Chondrocyte (in vitro differentiated cells): Measurements from ENCODE around the gene FFAR2. TPM values are rescaled to one million over a fixed set of nuclear protein-coding genes. Genes with fewer than 3 reads are reported as not detected.
"Not testable (repeated sequence)": the region's sequence is repeated elsewhere in the genome, so short reads cannot be mapped to it uniquely, and the experiment has no call there.

ENCODE experiments used
- DNase-seq: peaks from one replicate; pipeline ENCODE4 v3.0.0; 2021; ENCODE audit warnings: mixed read lengths, low spot score
- H3K27ac Mint-ChIP-seq: one replicate; pipeline ENCODE4 v1.8.0; 2021; ENCODE audit warnings: mild to moderate bottlenecking, moderate library complexity, mixed read lengths; ENCODE audit not compliant: unreplicated experiment
- H3K27me3 Mint-ChIP-seq: 2 replicates; pipeline ENCODE4 v1.8.0; 2021; ENCODE audit warnings: low read depth, mixed read lengths
- H3K36me3 Mint-ChIP-seq: 2 replicates; pipeline ENCODE4 v1.8.0; 2021; ENCODE audit warnings: low read depth, mixed read lengths
- H3K4me1 Mint-ChIP-seq: 2 replicates; pipeline ENCODE4 v1.8.0; 2021; ENCODE audit warnings: low read depth, mild to moderate bottlenecking, mixed read lengths
- H3K4me3 Mint-ChIP-seq: one replicate; pipeline ENCODE4 v1.8.0; 2021; ENCODE audit warnings: mild to moderate bottlenecking, moderate library complexity, mixed read lengths; ENCODE audit not compliant: unreplicated experiment
- H3K9me3 Mint-ChIP-seq: 2 replicates; pipeline ENCODE4 v1.8.0; 2021; ENCODE audit warnings: low read depth, mixed read lengths
- CTCF ChIP-seq: fragments of 200-600 bp; sonication (generic); IDR thresholded peaks from 2 replicates; pipeline ENCODE4 v1.5.0; 2021; ENCODE audit warnings: antibody characterized with exemption, mild to moderate bottlenecking, moderate library complexity
- total RNA-seq: library from RNA; stranded (reverse); gene quantifications from 3 replicates; pipeline ENCODE4 v1.2.1, GENCODE V29; 2021

Gene FFAR2
- total RNA-seq, 1 donor from 2014 or later: not detected

GRCh38 chr19:35471946-35472345, 23.9 kb downstream of the FFAR2 start:
- H3K27ac Mint-ChIP-seq: no peak overlapping the region
- peaks cover 17% of the 10 kb centered on the region for H3K27me3 Mint-ChIP-seq
- no peaks in the 10 kb centered on the region for H3K4me1 Mint-ChIP-seq
- no peak for DNase-seq
- TF ChIP-seq CTCF: no peak
- no peaks in the 10 kb centered on the region for H3K9me3 Mint-ChIP-seq
- H3K4me3 Mint-ChIP-seq: no peak overlapping the region
- H3K36me3 Mint-ChIP-seq: no peaks in the 10 kb centered on the region

GRCh38 chr19:35474104-35474503, 26.0 kb downstream of the FFAR2 start:
- no peak for DNase-seq
- H3K27me3 Mint-ChIP-seq: peaks cover 17% of the 10 kb centered on the region
- H3K27ac Mint-ChIP-seq: no peak overlapping the region
- H3K36me3 Mint-ChIP-seq: no peaks in the 10 kb centered on the region
- H3K4me3 Mint-ChIP-seq: no peak overlapping the region
- no peaks in the 10 kb centered on the region for H3K9me3 Mint-ChIP-seq
- H3K4me1 Mint-ChIP-seq: no peaks in the 10 kb centered on the region
- no peak for TF ChIP-seq CTCF

- not testable (repeated sequence) for H3K36me3 Mint-ChIP-seq, H3K27ac Mint-ChIP-seq, H3K4me1 Mint-ChIP-seq, DNase-seq, H3K4me3 Mint-ChIP-seq, H3K9me3 Mint-ChIP-seq
- peaks cover 17% of the 10 kb centered on the region for H3K27me3 Mint-ChIP-seq
Measured at GRCh38 chr19:35474594-35474993, 26.5 kb downstream of the FFAR2 start.

- Mint-ChIP-seq H3K4me3 (no peak overlapping the region), H3K9me3 (no peaks in the 10 kb centered on the region), H3K36me3 (no peaks in the 10 kb centered on the region), H3K4me1 (no peaks in the 10 kb centered on the region), H3K27me3 (peaks cover 13% of the 10 kb centered on the region), H3K27ac (no peak overlapping the region)
- no peak for DNase-seq
- TF ChIP-seq CTCF: peak; percentile 31
Measured at GRCh38 chr19:35476149-35476548, 28.1 kb downstream of the FFAR2 start.

- H3K4me1 Mint-ChIP-seq: no peaks in the 10 kb centered on the region
- H3K27me3 Mint-ChIP-seq: peaks cover 16% of the 10 kb centered on the region
- H3K27ac Mint-ChIP-seq: no peak overlapping the region
- H3K4me3 Mint-ChIP-seq: no peak overlapping the region
- peak; percentile 7 for TF ChIP-seq CTCF
- no peak for DNase-seq
- H3K9me3 Mint-ChIP-seq: no peaks in the 10 kb centered on the region
- no peaks in the 10 kb centered on the region for H3K36me3 Mint-ChIP-seq
Measured at GRCh38 chr19:35478794-35479677, 31.0 kb downstream of the FFAR2 start.

- H3K27ac Mint-ChIP-seq: no peak overlapping the region
Measured at GRCh38 chr19:35483089-35483488, 35.0 kb downstream of the FFAR2 start.

More at GRCh38 chr19:35483089-35483488, 35.0 kb downstream of the FFAR2 start:
- no peaks in the 10 kb centered on the region for H3K36me3 Mint-ChIP-seq
- peaks cover 31% of the 10 kb centered on the region for H3K27me3 Mint-ChIP-seq
- no peak overlapping the region for H3K4me3 Mint-ChIP-seq
- no peaks in the 10 kb centered on the region for H3K9me3 Mint-ChIP-seq
- no peak for DNase-seq
- no peak for TF ChIP-seq CTCF
- no peaks in the 10 kb centered on the region for H3K4me1 Mint-ChIP-seq
